Measurements from ENCODE around the gene C2CD4A.

The C2CD4A gene

DNA sequence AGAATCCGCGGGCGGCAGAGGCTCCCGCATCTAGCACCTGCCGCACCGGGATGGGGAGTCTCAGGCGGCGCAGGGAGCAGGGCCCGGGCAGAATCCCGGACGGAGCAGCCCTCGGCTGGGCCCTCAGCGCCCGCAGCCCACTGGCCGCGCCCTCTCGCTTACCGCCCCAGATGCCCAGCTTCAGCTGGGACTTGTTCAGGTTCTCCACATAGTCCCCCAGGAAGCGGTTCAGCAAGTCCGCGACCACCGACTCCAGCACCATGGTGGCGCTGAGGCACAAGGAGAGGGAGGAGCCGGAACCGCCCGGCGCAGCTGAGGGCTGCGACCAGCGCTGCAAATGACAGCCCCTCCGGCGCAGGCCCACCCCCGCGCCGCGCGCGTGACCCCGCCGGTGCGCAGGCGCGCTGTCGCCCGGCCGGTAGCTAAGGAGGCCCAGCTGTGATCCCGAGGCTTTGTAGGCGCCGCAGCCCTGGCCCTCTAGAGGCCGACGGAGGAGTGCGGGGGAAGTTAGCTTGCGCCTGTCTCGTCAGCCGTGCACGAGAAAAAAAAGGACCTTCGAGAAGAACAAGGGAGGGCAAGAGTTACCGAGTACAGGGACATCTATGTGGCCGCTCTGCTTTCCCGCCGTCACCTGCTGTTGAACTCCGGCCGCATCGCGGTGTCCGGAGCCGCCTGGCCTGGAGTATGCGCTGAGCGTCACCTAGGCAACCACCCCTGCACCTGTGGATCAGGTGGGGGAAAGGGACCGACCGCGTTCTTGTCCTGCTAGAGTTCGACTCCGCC lies 6.5 kb upstream of the C2CD4A start, which contains the start of gene VPS13C:
TSS of gene VPS13C (minus strand) at position 335 of the 783 bp plus-strand sequence. CDS start at position 262, 73 bp downstream.
- peak; percentile 92 to 93 for DNase-seq (ENCODE audit: low read depth in 2 of 2)

DNA sequence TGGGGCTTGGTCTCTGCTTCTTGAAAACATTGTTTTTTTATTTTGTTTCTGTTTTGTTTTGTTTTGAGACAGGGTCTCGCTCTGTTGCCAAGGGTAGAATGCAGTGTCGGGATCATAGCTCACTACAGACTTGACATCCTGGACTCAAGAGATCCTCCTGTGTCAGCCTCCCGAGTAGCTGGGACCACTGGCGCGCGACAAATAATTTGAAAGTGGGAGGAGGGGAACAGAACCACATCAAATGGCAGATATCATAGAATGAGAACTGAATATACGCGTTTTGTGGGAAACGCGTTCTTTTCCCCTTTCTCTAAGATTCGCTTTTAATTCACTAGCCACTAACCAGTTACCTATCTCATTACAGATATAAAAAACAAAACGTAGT lies 5.9 kb upstream of the C2CD4A start:
- DNase-seq (ENCODE audit: low read depth in 2 of 2): peak in 1 of 2 donors; percentile 2

DNA sequence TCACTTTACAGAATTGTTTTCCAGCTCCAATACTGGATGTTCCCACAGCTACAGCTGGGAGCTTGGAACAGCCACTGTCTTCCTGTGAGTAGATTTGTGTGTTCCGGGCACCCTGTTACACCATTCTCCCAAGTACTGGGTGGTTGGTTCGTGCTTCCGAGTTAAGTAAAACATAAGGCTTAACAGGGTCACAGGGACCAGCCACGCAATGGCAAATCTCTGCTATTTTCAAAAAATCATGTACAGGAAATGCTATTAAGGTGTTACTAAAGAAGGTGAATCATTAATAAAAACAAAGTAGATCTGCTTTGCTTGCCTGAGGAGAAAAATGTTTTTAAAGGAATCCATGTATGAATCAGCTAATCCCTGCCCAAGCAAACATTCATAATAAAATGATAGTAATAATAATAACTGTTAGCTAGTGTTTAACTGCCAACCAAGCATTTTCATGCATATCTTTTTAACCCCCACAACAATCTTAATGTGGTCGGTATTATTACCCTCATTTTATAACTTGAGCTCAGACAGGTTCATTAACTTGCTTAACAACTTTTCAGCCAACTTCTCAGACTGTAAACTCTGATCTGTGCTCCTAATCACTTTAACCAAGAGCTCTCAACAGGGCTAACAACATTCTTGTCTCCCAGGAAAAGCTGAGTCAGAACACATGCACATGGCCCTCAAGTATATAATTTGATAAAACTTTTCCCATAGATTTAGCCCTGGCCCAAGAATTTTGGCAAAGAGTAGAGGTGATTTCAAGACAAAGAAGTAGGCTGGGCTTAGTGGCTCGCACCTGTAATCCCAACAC lies 2.7 kb upstream of the C2CD4A start:
- no peak for DNase-seq (ENCODE audit: low read depth in 2 of 2)

DNA sequence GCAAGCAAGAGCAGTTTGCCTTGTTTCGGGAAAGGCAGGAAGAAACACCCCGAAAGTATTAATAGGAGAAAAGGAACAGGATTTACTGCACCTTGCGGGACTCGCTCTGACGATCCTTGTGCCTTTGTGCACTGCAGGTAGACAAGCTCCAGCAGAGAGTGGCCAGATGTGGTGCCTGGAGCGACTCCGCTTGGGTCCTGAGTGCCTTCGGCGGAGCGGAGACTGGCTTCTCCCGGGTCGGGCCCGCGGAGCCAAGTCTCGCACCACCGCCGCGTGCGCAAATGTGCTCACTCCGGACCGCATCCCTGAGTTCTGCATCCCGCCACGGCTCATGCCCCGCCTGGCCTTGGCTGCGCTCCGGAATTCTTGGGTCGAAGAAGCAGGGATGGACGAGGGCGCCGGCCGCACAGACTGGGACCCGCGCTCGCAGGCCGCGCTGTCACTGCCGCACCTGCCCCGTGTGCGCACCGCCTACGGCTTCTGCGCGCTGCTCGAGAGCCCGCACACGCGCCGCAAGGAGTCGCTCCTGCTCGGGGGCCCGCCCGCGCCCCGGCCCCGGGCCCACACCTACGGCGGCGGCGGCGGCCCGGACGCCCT lies 769 bp downstream of the C2CD4A start:
- peak in 1 of 2 donors; percentile 5 for DNase-seq (ENCODE audit: low read depth in 2 of 2)

DNA sequence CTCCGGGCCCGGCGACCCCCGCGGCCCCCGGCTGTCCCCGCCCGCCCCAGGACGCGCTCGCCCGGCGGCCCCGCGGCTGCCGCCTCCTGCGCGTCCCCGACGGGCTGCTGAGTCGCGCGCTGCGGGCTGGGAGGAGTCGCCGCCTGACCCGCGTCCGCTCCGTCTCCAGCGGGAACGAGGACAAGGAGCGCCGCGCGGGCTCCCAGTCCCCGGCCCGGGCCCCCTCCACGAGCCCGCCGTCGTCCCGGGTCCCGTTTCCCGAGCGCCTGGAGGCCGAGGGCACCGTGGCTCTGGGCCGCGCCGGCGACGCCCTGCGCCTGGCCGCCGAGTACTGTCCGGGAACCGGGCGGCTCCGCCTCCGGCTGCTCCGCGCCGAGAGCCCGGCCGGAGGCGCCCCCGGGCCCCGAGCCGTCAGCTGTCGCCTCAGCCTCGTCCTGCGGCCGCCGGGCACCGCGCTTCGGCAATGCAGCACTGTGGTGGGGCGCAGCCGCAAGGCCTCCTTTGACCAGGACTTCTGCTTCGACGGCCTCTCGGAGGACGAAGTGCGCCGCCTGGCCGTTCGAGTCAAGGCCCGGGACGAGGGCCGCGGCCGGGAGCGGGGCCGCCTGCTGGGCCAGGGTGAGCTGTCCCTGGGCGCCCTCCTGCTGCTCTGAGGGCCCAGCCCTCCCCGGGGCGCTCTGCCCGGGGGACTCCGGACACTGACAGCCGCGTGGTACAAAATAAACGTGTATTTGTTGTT lies 1.5 kb downstream of the C2CD4A start:
- DNase-seq (ENCODE audit: low read depth in 2 of 2): no peak

DNA sequence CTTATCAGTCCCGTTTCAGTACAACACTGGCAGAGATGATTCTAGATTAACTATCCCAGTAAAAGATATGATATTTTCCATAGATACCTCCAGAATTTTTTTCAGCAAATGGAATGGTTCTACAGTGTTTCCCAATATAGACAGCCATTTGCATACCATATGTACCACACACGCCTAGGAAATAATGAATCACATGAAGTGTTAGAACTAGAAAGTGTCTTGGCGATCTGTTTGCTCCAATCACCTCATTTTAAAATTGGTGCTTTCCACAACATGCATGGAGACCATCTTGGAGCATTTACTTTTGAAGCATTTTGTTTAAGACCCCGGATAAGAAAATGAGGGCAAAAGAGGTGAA lies 2.0 kb downstream of the C2CD4A start:
- DNase-seq (ENCODE audit: low read depth in 2 of 2): no peak

DNA sequence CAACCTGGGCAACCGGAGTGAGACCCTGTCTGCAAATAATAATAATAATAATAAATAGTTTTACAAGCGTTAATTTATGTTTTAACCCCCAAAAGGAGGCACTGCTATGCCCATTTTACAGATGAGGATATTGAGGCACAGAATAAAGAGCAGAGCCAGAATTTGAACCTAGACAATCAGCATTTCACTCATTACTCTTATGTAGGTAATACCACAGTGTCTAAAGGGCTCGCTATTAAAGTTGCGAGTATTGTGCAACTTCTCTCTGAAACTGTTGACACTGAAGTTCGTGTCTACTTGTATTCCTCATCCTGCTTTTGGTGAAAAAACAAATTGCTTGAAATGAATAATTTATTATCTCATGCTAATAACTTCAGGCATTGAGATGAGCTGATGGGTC lies 2.8 kb downstream of the C2CD4A start:
- DNase-seq (ENCODE audit: low read depth in 2 of 2): no peak

DNA sequence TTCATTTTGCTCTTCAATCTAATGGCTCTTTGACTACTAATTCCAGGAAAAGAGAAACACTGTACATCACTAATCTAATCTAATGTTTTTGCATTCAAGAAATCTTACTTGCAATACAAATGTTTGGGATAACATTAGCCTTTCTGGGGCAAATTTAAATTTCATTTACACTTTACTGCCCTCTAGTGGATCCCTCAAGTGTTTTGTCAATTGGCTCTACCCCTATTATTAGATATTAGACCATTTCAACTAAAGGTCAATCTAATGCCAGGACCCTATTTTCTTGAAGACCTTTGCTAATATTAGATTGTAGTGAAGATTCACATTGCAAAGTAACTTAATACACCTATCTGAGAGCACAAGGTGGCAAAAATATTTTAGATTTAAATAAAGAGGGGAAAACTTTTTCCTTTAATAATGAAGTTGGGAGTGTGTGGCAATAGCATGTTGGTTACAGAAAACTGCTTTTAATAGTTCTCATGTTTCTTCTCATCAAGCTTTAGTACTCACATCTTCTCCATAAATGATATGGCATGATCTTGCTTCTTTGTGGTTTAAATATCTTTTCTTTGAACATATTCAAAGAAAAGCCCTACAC lies 5.0 kb downstream of the C2CD4A start:
- no peak for DNase-seq (ENCODE audit: low read depth in 2 of 2)

DNA sequence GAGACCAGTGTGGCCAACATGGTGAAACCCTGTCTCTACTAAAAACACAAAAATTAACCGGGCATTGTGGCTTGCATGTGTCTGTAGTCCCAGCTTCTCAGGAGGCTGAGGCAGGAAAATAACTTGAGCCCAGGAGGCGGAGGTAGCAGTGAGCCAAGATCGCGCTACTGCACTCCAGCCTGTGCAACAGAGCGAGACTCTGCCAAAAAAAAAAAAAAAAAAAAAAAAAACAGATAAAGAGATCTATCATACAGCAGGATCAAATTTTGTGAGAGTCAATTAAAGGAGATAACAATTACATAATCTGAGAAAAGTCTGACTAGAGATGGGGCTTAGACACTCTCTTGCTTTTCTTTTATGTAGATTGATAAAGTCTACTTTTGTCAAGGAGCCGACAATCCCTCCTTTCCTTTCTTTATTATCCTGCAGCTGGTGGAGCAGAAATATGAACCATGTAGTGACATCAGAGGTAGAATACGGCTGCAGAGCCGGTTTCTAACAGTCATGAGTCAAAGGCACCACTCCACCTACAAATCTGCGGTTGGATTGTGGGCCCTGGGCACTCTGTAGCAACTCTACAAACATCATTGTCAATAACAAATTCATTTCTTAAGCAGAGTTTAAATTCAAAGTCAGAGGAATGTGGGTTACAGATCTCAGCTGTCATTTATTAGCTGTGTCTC lies 9.0 kb downstream of the C2CD4A start:
- no peak for DNase-seq (ENCODE audit: low read depth in 2 of 2)

DNA sequence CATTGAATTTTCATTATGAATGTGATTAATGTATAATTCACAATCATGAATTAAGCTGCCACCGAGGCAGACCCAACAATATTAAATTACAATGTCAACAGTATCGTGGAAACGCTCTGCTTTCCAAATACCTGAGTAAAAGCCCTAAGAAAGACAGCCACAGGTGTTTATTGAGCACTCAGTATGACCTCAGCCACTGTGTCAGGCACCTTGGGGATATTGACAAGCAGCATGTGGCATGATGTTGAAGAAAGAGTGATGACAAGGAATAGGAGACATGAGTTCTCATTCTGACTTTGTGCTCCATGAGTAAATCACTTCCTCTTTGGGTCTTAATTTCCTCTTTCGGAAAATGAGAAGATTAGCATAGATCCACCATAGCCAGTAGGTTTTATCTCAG lies 12.8 kb downstream of the C2CD4A start:
- no peak for DNase-seq (ENCODE audit: low read depth in 2 of 2)

DNA sequence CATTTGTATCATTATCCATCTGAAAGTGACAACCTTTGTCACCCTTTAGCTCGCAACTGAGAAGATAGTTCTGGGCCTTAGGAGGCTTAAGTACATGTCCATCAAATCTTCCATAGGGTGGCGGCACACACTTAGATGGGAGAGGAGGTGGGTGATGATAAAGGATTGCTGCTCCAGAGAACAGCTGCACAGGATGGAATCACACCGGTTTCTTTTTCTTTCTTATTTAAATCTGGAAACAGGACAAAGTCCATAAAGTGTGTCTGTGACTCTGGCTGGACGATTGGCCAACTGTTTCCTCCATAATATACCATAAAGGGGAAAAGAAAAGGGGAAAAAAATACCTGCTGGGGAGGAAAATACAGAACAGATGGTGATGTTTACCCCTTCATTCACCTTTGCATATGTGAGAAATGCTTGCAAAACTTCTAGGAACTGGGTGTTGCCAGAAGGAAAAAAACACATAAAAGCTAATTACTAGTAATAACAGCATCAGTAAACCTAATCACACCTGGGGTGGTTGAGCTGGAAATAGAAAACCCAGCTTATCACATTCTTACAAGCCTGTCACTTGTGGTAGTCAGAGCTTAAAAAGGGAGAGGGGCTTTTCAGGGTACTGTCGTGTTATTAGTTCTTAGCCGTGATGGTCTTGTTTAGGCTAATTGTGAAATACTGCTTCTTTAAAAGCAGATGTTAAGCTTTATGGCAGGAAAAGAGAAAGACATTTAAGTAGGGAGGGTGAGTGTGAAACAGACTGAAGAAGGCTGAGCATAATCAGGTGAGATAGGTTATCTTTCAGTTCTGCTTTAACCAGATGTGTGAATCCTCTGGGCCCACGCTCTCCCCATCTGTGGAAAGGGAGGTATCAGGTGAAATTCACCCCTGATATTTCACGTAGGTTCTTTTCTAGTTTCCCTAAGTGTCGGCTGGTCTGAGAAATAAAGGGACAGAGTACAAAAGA lies 16.7 kb downstream of the C2CD4A start:
- no peak for DNase-seq (ENCODE audit: low read depth in 2 of 2)

DNA sequence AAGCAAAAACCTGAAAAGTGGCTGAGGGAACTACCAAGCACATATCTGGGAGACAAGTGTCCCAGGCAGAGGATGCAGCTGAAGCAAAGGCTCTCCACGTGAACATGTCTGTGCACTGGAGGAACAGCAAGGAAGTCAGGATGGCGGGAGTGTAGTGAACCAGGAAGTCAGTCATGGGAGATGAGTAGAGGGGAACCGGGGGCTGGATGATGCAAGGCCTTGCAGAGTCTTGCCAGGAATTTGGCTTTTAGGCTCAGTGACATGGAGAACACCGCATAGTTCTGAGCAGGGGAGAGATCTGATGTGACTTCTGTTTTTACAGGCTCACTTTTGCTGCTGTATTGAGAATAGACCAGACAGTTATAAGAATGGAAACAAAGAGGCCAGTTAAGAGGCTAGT lies 19.0 kb downstream of the C2CD4A start:
- DNase-seq (ENCODE audit: low read depth in 2 of 2): no peak

DNA sequence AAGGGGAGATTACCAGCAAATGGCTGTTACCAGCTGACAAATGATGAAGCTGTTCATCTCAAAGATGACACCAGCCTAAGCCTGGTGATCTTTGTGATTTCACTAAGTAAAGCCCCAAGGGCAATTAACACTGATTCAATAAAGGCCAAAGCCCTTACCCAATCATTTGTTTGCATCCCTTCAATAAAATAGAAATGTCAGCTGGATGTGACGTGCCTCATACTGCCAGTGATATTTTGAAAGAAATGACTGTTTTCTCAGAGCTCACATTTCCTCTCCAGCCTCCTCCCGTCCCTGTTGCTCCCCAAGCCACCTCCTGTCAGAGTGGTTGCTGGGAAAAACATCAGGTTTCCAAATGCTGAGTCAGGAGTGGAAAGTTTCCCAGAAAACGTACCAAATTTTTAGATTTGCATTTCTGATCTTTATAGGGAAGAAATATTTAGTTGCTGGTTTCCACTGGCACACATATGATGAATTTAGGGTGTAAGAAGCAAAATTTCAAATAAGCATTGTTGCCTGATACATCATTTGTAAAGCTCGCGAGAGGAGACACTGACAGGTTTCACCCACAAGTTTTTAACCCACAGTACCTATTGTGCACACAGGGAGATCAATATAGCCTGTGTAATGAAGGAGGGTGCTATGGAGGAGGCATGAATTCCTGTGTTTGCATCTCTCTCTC lies 21.0 kb downstream of the C2CD4A start:
- no peak for DNase-seq (ENCODE audit: low read depth in 2 of 2)

DNA sequence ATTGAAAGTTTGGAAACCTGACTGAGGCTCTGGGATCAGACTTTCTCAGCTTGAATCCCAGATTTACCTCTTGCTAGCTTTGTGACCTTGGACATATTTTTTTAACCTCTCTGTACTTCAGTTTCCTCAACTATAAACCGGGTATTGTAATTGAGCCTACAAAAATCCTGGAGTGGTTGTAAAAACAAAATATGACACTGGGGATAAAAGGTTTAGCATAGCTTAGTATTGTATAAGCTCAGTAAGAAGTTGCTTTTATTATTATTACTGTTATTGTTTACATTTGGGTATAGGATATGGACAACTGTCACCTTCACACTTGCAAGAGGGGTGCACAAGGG lies 21.5 kb downstream of the C2CD4A start:
- DNase-seq (ENCODE audit: low read depth in 2 of 2): no peak

DNA sequence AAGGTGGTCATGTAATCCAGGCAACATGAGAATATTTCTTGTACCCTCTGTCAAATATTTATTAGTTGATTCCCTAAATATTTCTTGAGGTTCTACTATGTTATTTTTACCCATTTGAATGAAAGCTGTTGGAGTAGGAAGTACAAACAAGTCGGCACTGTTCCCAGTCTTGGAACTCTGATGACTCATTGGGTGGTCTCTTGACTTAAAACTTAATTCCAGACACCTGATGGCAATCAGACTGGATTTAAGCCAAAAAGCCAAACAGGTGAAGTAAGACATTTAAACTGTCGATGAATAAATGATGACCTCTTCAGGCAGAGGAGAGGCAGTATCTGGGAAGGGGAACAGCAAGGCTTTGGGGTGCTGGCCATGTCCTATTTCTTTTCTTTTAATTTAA lies 22.8 kb downstream of the C2CD4A start:
- no peak for DNase-seq (ENCODE audit: low read depth in 2 of 2)

DNA sequence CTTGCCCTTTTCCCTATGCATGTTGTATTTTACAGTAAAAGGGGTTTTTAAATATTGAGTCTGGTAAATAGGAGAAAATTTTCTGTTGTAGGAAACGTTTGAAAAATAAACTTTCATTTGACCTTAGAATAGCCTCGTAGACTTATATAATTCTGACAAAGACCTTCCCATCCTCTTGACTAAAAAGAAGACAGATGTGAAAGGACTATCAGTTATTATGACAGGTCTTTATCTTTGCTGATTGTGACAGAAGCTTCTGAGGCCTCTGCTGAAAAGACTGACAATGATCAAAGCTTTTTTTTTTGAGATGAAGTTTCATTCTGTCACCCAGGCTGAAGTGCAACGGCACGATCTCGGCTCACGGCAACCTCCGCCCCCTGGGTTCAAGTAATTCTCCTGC lies 24.2 kb downstream of the C2CD4A start:
- no peak for DNase-seq (ENCODE audit: low read depth in 2 of 2)

DNA sequence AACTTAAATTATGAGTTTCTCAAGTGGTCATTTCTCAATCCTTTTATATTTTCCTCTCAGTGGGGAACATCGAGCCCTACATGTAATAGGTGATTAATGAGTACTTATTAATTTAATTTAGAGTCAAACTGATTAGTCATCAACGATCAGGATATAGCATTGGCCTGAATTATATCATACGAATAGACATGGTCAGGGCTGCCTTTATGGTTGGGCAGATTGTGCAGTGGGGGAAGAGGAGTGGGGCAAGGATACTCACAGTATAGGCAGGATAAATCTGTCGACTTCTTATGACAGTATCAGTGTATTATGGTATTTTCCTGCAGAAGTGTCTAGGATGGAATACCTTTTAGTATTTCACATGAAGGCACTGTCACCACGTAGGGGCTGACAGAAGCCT lies 27.0 kb downstream of the C2CD4A start:
- no peak for DNase-seq (ENCODE audit: low read depth in 2 of 2)

DNA sequence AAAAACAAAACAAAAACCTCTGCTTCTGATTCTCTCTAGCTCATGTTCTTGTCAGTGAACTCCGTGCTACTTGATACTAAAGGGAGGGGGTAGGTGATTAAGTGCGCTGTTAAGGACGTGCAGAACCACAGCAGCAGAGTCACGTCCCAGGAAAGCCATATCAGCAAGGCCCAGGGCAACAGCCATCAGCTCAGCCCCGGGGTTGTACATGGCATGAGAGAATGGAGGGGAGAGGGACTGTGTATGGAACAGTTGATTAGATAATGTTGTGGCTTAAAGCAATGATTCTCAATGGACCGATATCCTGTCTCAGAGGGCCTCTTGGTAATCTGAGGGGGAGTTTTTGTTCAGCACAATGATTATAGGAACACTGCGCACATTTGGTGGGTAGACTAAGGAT lies 27.6 kb downstream of the C2CD4A start:
- no peak for DNase-seq (ENCODE audit: low read depth in 2 of 2)

DNA sequence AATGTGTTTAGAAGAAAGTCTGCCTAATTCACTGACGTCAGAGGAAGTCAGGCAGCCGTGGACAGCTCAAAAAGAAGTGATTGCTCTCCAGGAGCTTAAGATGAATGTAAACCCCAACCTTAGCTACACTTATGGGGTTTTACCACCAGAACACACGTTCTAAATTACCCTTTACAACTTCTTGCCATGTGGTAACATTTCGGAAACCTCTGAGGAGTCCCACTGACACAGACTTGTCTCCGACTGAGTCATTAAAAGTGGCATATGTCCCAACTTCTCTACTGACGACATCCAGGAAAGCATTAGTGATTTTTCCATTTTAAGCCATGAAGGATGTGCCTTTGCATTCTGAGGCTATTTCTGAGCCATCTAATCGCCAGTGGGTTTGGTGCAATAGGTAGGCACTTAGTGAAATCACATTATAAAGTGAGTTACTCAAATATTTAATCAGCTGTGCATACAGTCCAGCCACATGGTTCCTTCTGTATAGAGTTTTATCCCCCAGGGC lies 32.4 kb downstream of the C2CD4A start:
- DNase-seq (ENCODE audit: low read depth in 2 of 2): no peak
